Bronchial epithelial cell (primary cell): Measurements from ENCODE around the gene RBM12. TPM values are rescaled to one million over a fixed set of nuclear protein-coding genes. Genes with fewer than 3 reads are reported as not detected.

Source experiments
- DNase-seq: peaks from one replicate; pipeline ENCODE4 v3.0.0-alpha.2; 2010; ENCODE audit warnings: low read depth
- FAIRE-seq: peaks from 2 replicates; lab custom pipeline; 2011; peaks lifted over from hg19 to GRCh38; lab: Jason Lieb, UNC
- H3K27me3 ChIP-seq: 2 replicates; pipeline ENCODE4 v1.5.1; 2011; ENCODE audit warnings: low read length; ENCODE audit not compliant: control insufficient read depth, insufficient read depth
- H3K36me3 ChIP-seq: 2 replicates; pipeline ENCODE4 v1.5.1; 2011; ENCODE audit warnings: low read length; ENCODE audit not compliant: control insufficient read depth, insufficient read depth
- H3K4me3 ChIP-seq: 2 replicates; pipeline ENCODE4 v1.5.1; 2011; ENCODE audit warnings: mild to moderate bottlenecking, low read depth, low read length, control low read depth
- total RNA-seq: library from RNA; depleted of rRNA; stranded (reverse); fragments of >200 nt; gene quantifications from 2 replicates; pipeline ENCODE4 v1.2.1, GENCODE V29; 2014
- TF ChIP-seq, protein P1 (sequence below): IDR thresholded peaks from 2 replicates; pipeline ENCODE4 v1.5.1; 2011; ENCODE audit warnings: mild to moderate bottlenecking, moderate library complexity, low read length, control low read depth, inconsistent platforms; ENCODE audit not compliant: insufficient read depth, severe bottlenecking

The RBM12 gene
- total RNA-seq, 1 donor from 2014 or later = 40.0 TPM

DNA sequence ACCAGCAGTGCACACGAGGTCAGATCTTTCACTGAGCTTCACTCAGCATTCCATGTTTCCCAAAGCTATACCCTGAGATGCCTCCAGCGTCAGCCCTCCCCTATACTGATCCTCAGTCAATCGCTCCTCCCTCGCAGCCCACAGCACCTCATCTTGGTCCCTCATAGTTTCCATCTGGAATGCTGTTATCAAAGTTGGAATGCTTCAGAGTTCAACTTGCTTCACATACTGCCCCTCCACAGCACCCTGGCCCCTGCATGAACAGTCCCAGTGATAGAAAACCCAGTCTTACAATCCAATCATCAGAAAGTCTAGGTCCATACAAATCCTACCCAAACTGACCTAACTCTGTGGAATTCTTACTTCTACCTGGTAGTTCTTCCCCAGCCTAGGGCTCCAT, 29.0 kb downstream of the RBM12 start:
- Histone ChIP-seq H3K4me3 (no peak overlapping the region), H3K27me3 (no peaks in the 10 kb centered on the region), H3K36me3 (peaks cover 10% of the 10 kb centered on the region)
- FAIRE-seq = no peak
- TF ChIP-seq, protein P1, sequence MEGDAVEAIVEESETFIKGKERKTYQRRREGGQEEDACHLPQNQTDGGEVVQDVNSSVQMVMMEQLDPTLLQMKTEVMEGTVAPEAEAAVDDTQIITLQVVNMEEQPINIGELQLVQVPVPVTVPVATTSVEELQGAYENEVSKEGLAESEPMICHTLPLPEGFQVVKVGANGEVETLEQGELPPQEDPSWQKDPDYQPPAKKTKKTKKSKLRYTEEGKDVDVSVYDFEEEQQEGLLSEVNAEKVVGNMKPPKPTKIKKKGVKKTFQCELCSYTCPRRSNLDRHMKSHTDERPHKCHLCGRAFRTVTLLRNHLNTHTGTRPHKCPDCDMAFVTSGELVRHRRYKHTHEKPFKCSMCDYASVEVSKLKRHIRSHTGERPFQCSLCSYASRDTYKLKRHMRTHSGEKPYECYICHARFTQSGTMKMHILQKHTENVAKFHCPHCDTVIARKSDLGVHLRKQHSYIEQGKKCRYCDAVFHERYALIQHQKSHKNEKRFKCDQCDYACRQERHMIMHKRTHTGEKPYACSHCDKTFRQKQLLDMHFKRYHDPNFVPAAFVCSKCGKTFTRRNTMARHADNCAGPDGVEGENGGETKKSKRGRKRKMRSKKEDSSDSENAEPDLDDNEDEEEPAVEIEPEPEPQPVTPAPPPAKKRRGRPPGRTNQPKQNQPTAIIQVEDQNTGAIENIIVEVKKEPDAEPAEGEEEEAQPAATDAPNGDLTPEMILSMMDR = no peak
- DNase-seq = no peak

DNA sequence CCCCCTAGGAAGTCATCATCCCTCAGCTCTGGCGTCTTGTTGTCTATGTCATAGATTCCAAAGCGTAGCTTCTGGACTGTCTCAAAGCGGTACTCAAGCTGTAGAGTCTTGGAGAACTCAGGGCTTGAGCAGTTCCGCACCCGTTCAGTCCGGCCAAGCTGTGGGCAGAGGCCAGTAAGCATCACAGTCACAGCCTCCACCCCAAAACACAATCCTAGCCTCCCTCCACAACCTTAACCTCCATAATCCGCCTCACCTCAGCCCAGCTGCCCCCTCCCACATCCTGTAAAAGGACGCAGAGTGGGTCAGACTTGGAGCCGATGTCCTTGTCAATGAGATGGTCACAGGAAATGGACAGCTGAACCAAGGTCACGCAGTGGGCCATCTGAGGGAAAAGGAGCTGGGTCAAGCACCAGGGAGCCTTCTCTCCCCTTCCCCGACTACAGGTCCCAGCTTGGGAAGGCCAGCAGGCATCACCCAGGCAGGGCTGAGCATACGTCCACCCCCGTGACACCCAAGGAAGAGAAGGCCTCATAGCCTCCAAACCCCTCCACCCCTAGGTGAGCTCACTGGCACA, 32.1 kb downstream of the RBM12 start:
- TF ChIP-seq, protein P1 = no peak
- H3K4me3 ChIP-seq = no peak overlapping the region
- FAIRE-seq = no peak
- no peaks in the 10 kb centered on the region for H3K27me3 ChIP-seq
- no peak for DNase-seq
- H3K36me3 ChIP-seq = peaks cover 14% of the 10 kb centered on the region

DNA sequence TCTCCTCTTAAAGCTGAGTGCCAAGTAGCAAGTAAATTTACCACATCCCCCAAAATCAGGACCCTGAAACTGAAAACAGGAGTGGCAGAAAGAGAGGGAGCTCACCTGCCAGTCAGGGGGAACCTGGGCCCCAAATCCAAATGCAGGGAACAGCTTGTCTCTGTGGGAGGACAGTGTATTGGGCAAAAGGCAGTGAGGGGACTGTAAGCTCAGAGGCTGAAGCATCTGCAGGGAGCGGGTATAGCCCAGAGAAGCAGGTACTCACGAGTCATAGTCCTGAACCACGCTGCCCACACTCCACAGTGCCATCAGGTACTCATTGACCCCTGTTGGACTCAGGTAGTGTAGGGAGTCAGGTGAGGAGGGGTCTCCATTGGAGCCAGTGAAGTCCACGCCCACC, 34.1 kb downstream of the RBM12 start:
- H3K4me3 ChIP-seq = no peak overlapping the region
- no peak for DNase-seq
- H3K27me3 ChIP-seq = no peaks in the 10 kb centered on the region
- H3K36me3 ChIP-seq = peaks cover 19% of the 10 kb centered on the region
- no peak for FAIRE-seq
- TF ChIP-seq, protein P1 = no peak

DNA sequence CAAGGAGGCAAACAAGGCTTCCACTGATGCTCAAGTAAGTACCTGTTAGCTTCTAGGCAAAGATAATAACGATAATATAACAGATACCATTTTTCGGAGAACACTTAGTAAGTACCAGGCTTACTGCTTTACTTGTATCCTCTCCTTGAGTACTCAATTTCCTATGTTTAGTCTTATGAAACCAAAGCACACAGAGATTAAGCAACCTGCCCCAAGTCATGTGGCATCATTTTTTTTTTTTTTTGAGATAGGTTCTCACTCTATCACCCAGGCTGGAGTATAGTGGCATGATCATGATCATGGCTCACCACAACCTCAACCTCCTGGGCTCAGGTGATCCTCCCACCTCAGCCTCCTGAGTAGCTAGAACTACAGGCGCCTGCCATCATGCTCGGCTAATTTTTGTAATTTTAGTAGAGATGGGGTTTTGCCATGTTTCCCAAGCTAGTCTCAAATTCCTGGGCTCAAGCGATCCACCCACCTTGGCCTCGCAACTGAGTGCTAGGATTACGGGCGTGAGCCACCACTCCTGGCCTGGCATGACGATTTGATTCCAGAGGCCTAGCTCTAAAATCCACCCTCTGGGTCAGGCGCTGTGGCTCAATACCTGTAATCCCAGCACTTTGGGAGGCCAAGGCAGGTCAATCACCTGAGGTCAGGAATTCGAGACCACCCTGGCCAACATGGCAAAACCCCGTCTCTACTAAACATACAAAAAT, 35.1 kb downstream of the RBM12 start:
- TF ChIP-seq, protein P1 = no peak
- H3K4me3 ChIP-seq = no peak overlapping the region
- H3K27me3 ChIP-seq = no peaks in the 10 kb centered on the region
- no peak for FAIRE-seq
- no peak for DNase-seq
- H3K36me3 ChIP-seq = peaks cover 19% of the 10 kb centered on the region

DNA sequence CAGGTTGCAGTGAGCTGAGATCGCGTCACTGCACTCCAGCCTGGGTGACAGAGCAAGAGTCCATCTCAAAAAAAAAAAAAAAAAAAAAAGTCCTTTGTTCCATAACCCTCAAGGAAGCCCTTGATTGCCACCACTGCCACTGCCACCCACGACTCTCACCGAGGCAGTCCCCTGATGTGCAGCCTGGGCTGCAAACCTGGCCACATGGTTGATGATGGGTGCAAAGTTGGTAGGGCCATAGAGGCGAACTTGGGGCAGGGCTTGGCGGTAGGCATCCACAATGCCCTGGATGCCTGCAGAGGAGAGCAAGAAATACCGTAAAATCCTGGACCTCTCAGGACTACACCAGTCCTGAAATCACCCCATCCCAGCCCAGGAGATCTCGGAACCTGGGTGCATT, 37.6 kb downstream of the RBM12 start:
- Histone ChIP-seq H3K27me3 (no peaks in the 10 kb centered on the region), H3K36me3 (peaks cover 17% of the 10 kb centered on the region), H3K4me3 (no peak overlapping the region)
- DNase-seq (no peak), FAIRE-seq (no peak)
- TF ChIP-seq, protein P1 = no peak
